Measurements from ENCODE around the gene NFATC2. TPM values are rescaled to one million over a fixed set of nuclear protein-coding genes. Genes with fewer than 3 reads are reported as not detected.

Gene NFATC2
- total RNA-seq, 3 donors from 2014 or later (not counting 1 experiment from before 2014, with no cell fraction given) = 141 to 195 (median 160) TPM

DNA sequence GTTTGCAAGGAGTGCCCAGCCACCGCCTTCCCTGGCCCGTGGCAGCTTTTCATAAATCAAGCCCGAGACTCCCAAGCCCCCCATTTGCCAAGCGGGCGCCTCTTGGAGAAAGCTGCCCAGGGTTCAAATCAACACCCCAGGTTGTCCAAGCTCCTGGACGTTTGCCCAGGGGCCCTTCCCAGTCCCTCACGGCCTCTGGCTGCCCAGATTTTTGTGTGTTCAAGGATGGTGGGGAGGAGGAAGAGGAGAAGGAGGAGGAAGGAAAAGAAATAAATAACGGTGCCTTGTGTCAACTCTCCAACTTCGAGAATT lies 20.6 kb upstream of the NFATC2 start:
- intact Hi-C loops (cut with micrococcal nuclease) = no loop called here
- Mint-ChIP-seq H3K4me3 (peak overlapping the region; percentile 74), H3K4me1 (peaks cover 24 to 35% of the 10 kb centered on the region in 2 donors), H3K27me3 (ENCODE audit: low read depth in 2 of 2) (peaks cover 27 to 38% of the 10 kb centered on the region in 2 donors), H3K9me3 (no peaks in the 10 kb centered on the region), H3K36me3 (peaks cover 6% of the 10 kb centered on the region), H3K27ac (peak overlapping the region in 1 of 2 donors; percentile 8)
- Histone ChIP-seq H3K4me1 (ENCODE audit: control insufficient read depth, insufficient read depth, low read length) (peaks cover 23% of the 10 kb centered on the region), H3K27ac (ENCODE audit: low read length) (no peak overlapping the region), H3K27me3 (ENCODE audit: control insufficient read depth, insufficient read depth, low read length) (peaks cover 43% of the 10 kb centered on the region), H3K4me3 (ENCODE audit: low read length) (no peak overlapping the region), H3K9me3 (ENCODE audit: control insufficient read depth, insufficient read depth, low read length) (no peaks in the 10 kb centered on the region), H3K36me3 (ENCODE audit: control insufficient read depth, insufficient read depth, low read length) (no peaks in the 10 kb centered on the region)
- no peak for DNase-seq
- 13% methylated on average over 9 of the region's 9 CpGs for WGBS (ENCODE audit: insufficient coverage)
- no peak for ATAC-seq
- TF ChIP-seq CTCF (IDR thresholded peaks at IDR 0.05) = no peak

GRCh38 chr20:51562332-51563173 lies 20.0 kb upstream of the NFATC2 start:
- Histone ChIP-seq H3K36me3 (ENCODE audit: control insufficient read depth, insufficient read depth, low read length) (no peaks in the 10 kb centered on the region), H3K4me3 (ENCODE audit: low read length) (no peak overlapping the region), H3K4me1 (ENCODE audit: control insufficient read depth, insufficient read depth, low read length) (peaks cover 23% of the 10 kb centered on the region), H3K9me3 (ENCODE audit: control insufficient read depth, insufficient read depth, low read length) (no peaks in the 10 kb centered on the region), H3K27me3 (ENCODE audit: control insufficient read depth, insufficient read depth, low read length) (peaks cover 43% of the 10 kb centered on the region), H3K27ac (ENCODE audit: low read length) (no peak overlapping the region)
- DNase-seq (peak in 1 of 2 donors; percentile 43), ATAC-seq (peak in 2 of 3 donors; percentile 34 to 64)
- 2% methylated on average over 76 of the region's 76 CpGs for WGBS (ENCODE audit: insufficient coverage)
- TF ChIP-seq CTCF (IDR thresholded peaks at IDR 0.05) = no peak
- H3K36me3 Mint-ChIP-seq = peaks cover 6% of the 10 kb centered on the region
- peaks cover 24 to 35% of the 10 kb centered on the region in 2 donors for H3K4me1 Mint-ChIP-seq
- H3K27me3 Mint-ChIP-seq (ENCODE audit: low read depth in 2 of 2) = peaks cover 27 to 35% of the 10 kb centered on the region in 2 donors
- peak overlapping the region; percentile 74 for H3K4me3 Mint-ChIP-seq
- H3K27ac Mint-ChIP-seq = peak overlapping the region in 1 of 2 donors; percentile 8
- H3K9me3 Mint-ChIP-seq = no peaks in the 10 kb centered on the region
- intact Hi-C loops (cut with micrococcal nuclease) = no loop called here

- Histone ChIP-seq H3K4me3 (ENCODE audit: low read length) (no peak overlapping the region), H3K36me3 (ENCODE audit: control insufficient read depth, insufficient read depth, low read length) (no peaks in the 10 kb centered on the region), H3K9me3 (ENCODE audit: control insufficient read depth, insufficient read depth, low read length) (no peaks in the 10 kb centered on the region), H3K27me3 (ENCODE audit: control insufficient read depth, insufficient read depth, low read length) (peaks cover 43% of the 10 kb centered on the region), H3K4me1 (ENCODE audit: control insufficient read depth, insufficient read depth, low read length) (peaks cover 23% of the 10 kb centered on the region), H3K27ac (ENCODE audit: low read length) (no peak overlapping the region)
- no peak for DNase-seq
- ATAC-seq = peak in 1 of 3 donors; percentile 10
- peaks cover 6% of the 10 kb centered on the region for H3K36me3 Mint-ChIP-seq
- intact Hi-C loops (cut with micrococcal nuclease) = no loop called here
- H3K27me3 Mint-ChIP-seq (ENCODE audit: low read depth in 2 of 2) = peaks cover 27 to 35% of the 10 kb centered on the region in 2 donors
- no peak for TF ChIP-seq CTCF (IDR thresholded peaks at IDR 0.05)
- H3K4me1 Mint-ChIP-seq = peaks cover 24 to 35% of the 10 kb centered on the region in 2 donors
- WGBS (ENCODE audit: insufficient coverage) = 4% methylated on average over 9 of the region's 10 CpGs
- no peaks in the 10 kb centered on the region for H3K9me3 Mint-ChIP-seq
- peak overlapping the region; percentile 62 for H3K4me3 Mint-ChIP-seq
- no peak overlapping the region for H3K27ac Mint-ChIP-seq
Observed at GRCh38 chr20:51562027-51562331, 19.5 kb upstream of the NFATC2 start.

All from natural killer cell (primary cell).